GM18499 (cell line): Measurements from ENCODE around the gene AADACL4.

Source experiments
- ATAC-seq: cut with Tn5 transposase; IDR thresholded peaks from one replicate; pipeline ENCODE4 v1.9.1; 2021; ENCODE audit warnings: moderate number of reproducible peaks; ENCODE audit not compliant: insufficient read depth, unreplicated experiment

The AADACL4 gene

DNA sequence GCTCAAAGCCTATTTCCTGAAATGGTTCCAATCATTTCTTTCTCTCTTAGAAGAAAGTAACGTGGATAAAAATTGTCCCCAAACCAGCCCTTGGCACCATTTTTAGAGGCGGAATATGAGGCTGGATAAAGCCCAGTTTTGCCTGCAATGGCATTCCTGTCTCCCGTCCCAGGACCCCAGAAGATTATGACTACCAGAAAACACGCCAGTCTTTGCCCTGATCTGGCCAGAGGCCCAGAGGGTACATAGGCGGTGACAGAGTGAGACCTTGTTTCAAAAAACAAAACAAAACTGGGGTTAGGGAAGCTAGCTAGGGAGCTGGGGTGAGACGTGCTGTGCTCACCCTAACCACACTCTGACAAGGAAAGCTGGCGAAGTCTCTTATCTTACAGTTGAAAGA lies at the start of gene AADACL4:
Gene AADACL4, plus strand, starts transcription at position 301 of the 400 bp plus-strand sequence. CDS start 462 bp downstream, outside the sequence.
- ATAC-seq: no peak

DNA sequence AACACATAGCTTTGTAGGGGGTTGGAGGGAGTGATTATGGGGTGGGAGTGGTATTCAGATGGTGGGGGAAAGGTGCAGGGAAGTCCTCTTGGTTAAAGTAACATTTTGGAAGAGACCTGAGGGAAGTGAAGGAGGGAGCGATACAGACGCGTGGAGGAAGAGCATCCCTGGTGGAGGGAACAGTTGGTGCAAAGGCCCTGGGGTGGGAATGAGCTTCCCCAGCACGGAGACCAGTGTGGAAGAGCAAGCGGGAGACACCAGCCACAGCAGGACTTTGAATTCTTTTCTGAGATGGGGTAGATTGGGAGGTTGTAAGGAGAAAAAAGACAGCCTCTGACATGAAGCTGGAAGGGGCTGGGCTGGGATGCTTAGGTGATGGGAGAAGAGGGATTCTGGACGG lies 49.4 kb upstream of the AADACL4 start:
- no peak for ATAC-seq

DNA sequence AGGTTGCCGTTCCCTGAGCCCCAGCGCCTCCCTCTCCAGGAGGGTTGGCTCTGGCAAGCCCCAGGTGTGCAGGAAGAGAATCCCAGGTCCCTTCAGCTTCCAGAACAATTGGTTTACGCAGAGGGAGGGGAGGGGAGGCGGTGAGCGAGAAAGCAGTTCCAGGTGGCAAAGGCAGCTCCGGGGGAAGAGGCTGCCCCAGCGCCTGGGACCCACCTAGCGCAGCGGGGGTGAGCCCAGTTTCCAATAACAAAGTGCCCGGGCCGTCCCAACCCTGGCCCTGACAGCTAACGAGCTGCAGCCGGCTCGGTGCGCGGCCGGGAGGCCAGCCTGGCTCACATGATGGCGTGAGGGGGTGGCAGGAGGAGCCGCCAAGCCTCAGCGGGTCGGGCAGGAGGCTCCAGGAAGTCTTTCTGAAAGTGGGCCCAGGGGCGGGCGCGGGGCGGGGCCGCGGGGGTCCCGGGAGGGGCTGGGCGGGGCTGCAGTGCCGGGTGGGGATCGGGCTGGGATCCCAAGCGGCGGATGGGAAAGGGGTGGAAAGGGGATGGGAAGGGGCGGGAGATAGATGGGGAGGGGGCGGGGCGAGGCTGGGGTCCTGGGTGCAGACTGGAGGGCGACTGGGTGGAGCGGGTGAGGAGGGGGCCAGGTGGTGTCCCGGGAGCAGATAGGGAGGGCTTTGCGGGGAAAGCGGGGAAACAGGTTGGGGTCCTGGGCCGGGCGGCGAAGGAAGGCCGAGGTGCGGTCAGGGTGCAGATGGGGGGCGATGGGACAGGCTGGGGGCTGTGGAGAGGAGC lies 48.7 kb upstream of the AADACL4 start:
- ATAC-seq: no peak

DNA sequence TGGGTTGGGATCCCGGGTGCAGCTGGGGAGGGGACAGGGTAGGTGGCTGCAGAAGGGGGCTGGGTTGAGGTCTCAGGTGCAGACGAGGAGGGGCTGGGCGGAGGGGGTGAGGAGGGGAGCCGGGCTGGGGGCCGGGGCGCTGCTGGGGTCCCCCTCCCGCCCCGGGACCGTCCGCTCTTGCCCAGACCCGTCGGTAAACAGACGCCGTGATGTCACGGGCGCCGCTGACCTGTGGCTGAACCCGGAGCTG lies 48.2 kb upstream of the AADACL4 start:
- ATAC-seq: no peak

DNA sequence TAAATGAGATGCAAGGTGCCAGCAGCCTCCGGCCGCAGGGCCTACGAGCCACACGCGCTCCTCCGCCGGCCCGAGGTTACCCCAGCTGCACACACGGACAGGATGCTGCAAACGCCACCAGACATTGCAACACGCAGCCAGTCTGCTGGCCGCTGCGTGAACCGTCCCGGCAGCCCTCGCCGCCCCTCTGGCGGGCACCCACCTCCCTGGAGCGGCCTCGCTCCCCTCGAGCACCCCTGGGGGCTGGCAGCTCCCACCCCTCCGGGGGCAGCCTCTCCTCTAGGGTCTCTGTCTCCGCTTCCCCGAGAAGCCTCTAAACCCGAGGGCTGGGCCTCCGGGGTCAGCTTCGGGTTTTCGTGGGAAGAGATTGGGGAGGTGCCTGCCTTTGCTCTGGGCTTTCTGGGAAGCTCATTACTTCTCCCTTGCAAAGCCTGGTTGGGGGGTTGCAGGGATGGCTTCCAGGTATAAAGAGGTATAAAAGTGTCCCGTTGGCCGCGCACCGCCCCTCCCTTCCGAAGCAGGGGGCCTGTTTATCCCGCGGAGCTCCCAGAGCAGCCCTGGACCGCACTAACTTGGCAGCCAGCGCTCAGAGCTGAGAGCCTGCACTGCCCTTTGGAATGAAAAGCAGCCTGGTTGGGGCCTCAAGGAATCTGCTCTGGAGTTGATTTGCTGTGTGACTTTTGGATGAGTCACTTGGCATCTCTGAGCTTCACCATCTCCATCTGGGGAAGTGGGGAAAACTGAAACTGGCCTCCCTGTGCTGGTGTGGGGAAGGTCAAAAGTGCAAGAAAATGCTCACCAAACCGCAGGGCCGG lies 47.7 kb upstream of the AADACL4 start:
- ATAC-seq: no peak

DNA sequence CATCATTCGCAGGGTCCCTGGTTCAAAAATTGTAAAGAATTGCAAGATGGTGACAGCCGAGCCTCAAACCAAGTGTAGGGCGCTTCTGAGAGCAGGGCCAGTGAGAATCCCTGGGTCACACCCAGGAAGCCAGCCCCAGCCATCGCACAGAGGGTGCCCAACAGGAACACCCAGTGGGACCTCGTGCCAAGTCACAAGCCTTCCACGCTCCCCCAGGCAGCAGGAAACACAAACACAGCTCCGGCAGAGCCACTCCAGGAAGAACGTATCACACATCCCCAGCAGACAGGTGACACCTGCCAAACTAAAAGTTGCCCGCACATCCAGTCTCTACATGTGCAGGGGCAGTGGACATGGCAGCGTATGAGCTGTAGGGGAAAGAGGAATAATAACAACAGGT lies 46.1 kb upstream of the AADACL4 start:
- ATAC-seq: no peak

DNA sequence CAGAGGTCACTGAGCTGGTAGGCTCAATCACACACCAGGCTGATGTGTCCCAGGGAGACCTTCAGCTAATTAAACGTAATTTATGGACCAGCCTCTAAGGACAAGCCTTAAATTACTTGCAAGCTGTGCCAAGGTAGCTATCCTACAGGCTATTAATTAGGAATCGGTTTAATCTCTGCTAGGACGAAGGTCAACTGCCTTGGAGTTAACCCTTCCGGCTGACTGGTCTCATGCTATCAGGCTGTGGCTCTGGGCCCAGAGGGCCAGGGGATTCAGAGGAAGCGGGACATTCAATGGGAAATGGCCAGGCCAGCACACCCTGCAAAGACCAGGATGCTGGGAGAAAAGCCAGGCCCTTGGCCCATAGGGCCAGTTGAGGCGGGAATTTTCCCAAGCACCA lies 44.9 kb upstream of the AADACL4 start:
- ATAC-seq: no peak

DNA sequence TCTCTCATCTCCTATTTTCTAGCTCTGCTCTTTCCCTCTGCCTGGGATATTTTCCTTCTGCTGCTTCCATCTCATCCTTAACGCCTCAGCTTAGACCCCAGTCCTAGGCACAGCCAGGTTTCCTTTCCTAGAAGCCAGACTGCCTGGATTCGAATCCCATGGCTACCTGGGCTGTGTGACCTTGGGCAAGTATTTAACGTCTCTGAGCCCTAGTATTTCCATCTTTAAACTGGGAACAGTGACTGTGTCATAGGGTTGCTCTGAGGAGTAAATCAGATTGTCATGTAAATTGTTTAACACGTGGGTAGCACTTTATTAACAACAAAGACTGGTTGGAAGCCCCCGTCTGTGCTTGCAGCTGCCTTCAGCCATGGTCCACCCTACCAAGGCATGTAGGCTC lies 44.2 kb upstream of the AADACL4 start:
- ATAC-seq: no peak

DNA sequence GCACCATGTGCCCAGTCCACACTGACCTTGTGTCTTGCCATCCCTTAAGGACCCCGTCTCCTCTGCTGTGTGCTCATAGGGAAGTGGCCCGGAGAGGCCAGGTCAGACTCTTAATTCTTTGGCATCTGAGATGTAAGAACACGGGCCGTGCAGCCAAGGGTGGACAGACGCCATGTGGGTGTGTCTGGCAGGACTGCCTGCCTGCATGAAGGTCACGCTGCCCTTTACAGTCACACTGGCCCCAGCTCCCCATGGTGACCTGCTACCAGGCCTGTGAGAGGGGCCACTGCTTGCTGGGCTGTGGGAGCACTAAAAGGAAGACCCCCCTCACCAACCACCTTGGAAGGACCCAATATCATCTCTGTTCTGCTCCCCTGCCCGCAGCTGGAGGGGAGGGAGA lies 43.5 kb upstream of the AADACL4 start:
- ATAC-seq: no peak

DNA sequence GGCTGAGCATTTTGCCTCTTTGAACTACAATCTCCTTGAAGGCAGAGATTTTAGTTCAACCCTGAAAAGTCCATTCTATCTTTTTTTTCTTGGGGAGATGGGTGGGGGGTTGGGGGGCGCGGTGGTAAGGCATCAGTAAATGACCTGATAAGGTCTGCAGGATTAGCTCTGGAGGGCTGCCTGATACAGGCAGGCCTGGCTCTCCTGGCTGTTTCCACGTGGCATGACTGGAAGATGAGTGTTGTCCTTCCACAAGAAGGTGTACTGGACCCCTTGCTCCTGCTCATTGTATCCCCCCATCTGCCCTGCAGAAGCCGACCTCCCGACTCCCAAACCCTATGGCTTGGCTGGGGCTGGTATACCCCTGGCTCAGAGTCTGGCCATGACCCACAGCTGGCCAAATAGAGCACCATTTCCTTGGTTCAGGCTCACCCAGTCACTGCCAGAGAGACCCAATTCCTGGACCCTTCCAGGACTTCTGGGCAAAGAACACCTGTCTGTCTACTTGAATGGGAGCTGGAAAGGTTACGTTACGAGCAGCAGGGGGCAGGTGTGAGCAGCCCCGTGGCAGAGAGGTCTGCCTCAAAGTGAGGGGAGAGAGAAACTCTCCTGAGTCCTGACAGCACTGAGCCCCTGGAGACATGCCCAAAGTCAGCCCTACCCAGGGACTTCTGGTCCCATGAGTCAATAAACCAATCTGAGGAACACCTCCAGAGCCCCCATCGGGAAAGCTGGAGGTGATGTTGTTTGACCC lies 42.8 kb upstream of the AADACL4 start:
- ATAC-seq: no peak

DNA sequence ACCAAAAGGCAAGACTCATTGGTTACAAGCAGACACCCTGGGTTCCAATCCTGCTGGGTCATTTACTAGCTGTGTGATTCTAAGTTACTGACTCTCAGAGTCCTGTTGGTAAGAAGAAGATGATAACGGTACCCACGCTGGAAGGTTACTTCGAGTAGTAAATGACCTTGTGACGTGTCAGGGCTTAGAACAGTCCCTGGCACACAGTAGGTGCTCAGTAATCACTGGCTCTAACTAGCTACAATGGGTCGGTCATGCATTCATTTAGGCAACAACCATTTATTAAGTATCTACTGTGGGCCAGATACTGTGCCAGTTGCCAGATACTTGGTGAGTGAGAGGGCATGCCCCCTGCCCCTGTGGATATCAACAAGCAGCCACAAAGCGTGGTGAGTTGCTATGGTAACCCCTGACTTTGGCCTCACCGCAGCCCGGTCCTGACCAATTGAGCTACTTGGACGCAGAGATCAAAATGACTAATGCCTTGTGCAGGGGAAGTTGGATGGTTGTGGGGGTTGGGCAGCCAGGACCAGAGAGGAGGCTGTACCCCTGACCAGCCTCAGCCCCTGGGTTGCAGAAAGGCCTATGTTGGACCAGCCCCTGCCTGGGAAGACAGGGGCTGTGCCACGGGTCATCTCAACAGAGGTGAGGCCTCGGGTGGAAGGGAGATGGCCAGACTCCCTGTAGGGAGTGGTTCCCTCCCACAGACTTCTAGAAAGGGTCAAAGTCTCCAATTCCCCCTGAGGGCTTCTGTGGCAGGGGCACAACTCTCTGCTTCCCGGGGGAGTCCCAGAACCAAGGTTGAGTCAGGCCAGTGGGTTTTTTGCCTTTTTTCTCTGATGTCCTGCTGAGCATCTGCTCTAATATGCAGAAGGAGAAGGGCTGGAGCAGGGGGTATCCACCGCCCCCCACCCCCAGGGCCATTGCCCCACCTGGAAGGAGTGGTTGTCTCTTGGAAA lies 41.9 kb upstream of the AADACL4 start:
- ATAC-seq: no peak

DNA sequence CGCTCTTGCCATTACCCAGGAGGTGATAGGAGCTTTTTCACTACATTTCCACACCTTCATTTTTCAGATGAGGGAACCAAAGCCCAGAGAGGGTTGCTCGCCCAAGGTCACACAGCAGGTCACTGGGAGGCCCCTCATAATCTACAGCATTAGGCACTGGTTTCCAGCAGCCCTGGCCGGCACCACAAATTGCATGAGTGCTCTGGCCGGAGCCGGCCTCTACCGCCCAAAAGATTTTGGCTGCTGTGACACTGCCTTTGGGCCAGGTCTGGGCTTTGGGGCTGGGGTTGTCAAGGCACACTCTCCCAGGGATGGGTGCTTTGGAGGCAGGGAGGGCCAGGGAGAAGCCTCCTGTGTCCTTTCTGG lies 41.2 kb upstream of the AADACL4 start:
- no peak for ATAC-seq

DNA sequence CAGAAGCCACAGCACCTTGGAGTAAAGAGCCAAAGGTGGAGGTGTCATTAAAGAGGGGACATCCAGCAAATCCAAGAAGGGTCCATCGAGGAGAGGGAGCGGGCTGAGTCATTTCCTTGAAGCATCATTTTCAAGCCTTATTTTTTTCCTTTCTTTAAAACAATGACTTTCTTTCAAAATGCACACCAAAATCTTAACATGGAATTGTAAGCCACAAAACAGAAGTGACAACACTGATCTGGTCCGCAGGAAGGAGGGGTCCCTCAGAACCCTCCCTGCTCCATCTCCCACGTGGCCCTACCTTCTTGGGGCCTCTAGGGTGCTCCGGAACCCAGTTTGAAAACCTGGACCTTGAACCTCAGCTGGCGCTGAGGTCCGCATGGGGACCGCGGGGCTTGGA lies 40.7 kb upstream of the AADACL4 start:
- ATAC-seq: no peak

DNA sequence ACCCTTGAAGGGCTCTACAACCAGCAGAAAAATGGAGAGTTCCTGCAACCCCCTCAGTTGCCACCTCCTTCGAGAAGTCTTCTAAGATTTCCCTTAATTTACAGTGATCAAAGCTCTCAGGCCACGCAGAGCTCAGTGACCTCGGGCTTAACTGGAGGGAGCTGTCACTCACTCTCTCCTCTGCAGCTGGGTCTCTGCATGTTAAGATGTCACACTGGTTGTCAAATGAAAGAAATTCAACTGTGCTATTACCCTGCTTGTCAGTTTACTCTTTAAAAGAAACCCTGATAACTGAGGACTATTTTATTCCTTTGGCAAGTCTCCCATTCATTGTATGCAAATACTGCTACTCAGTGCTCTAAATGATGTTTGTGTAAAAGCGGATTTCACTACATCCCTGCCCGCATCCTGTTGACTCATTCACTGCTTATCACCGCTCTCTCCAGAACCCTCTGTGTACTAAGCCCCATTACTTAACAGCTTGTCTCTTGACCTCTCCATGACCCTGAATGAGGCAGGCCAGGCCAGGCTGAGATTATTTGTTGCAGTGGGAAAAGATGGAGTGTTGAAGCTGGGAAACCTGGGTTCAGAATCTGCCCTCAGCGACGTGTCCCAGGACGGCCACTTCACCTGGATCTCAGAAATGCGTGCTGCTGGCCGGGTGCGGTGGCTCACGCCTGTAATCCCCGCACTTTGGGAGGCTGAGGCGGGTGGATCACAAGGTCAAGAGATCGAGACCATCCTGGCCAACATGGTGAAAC lies 39.6 kb upstream of the AADACL4 start:
- no peak for ATAC-seq

DNA sequence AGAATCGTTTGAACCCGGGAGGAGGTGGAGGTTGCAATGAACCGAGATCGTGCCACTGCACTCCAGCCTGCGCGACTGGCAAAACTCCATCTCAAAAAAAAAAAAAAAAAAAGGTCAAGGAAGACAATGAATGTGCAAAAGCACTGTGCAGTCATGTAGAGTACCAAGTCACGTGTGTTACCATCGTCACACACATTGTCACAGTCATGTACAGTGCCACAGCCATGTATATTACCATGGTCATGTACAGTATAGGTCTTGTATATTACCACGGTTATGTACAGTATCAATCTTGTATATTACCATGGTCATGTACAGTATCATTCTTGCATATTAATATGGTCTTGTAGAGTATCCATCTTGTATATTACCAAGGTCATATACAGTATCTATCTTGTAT lies 38.9 kb upstream of the AADACL4 start:
- ATAC-seq: no peak

DNA sequence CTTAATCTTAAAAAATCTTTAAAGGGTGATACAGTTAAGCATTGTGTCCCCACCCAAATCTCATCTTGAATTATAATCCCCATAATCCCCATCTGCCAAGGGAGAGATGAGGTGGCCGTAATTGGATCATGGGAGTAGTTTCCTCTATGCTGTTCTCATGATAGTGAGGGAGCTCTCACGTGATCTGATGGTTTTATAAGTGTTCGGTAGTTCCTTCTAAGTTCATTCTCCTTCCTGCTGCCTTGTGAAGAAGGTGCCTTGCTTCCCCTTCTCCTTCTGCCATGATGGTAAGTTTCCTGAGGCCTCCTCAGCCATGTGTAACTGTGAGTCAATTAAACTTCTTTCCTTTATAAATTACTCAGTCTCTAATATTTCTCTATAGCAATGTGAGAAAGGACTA lies 36.6 kb upstream of the AADACL4 start:
- ATAC-seq: no peak

DNA sequence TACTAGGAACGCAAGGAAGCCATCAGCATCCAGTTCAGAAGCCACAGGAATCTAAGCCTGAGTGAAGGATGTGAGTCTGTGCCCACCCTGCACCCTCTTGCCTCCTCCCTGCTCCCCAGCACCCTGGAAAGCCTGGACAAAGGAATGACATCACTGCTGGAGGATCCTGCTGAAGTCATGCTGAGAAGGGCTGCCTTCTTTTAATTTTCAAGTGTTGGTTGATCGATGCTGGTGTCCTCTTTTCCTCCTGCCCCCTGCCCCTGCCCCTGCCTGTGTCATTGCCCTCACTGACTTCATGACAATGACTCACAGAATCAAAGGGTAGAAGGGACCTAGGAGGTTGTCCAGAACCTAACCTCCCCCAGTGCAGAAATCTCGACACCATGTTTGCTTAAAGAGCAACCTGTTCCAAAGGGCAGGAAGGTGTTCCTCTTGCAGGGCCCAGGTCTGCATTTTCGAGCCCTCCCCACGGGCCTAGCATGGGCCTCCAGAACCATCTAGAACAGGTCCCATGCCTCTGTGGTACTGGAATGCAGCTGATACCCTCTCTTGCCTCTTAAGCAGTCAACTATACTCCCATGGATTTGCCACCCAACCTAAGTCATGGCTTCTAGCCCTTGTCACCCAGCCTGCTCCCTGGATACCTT lies 35.5 kb upstream of the AADACL4 start:
- ATAC-seq: no peak

DNA sequence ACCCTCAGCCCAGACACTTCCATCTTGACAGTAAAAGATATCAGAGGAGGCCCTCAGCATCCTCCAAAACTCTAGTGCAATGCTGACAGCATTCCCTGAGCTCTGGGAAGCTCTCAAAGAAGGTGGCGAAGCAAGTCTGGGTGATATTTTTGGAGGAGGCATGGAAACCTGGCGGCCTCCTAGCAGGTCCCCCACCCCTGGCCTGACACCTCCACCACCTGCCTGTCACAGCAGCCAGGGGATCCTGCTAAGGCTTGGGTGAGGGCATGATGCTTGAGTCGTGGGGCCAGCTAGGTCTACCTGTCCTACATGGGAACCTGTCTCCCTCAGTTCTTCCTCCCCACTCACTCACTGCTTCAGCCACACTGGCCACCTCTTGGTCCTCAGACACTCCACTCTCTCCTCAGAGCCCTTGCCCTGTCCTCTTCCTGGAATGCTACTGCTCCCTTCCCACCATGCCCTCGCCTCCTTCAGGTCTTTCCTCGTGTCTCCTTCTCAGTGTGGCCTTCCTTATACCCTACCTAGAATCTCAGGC lies 34.3 kb upstream of the AADACL4 start:
- ATAC-seq: no peak
